ACC112 (cell line): Measurements from ENCODE around the gene LOC128125822.

ENCODE experiments used
- H2AFZ ChIP-seq: fragments of 200-600 bp; sonication (generic); one replicate; pipeline ENCODE4 v1.6.0; 2017; ENCODE audit warnings: antibody characterized with exemption, low read length; ENCODE audit not compliant: unreplicated experiment
- H3K27ac ChIP-seq: fragments of 200-600 bp; sonication (generic); 2 replicates; pipeline ENCODE4 v1.5.1; 2014; ENCODE audit warnings: low read depth, mild to moderate bottlenecking, antibody characterized with exemption, low read length, moderate library complexity
- H3K27me3 ChIP-seq: fragments of 200-600 bp; sonication (generic); 2 replicates; pipeline ENCODE4 v1.6.1; 2014; ENCODE audit warnings: mild to moderate bottlenecking, antibody characterized with exemption, low read length, moderate library complexity, mixed read lengths; ENCODE audit not compliant: insufficient read depth
- H3K36me3 ChIP-seq: fragments of 200-600 bp; sonication (generic); 2 replicates; pipeline ENCODE4 v1.6.1; 2016; ENCODE audit warnings: mild to moderate bottlenecking, antibody characterized with exemption, low read length, moderate library complexity, mixed read lengths; ENCODE audit not compliant: insufficient read depth
- H3K4me1 ChIP-seq: fragments of 200-600 bp; sonication (generic); one replicate; pipeline ENCODE4 v1.6.1; 2016; ENCODE audit warnings: low read length, mixed read lengths; ENCODE audit not compliant: insufficient read depth, unreplicated experiment, control insufficient read depth
- H3K4me3 ChIP-seq: fragments of 200-600 bp; sonication (generic); 2 replicates; pipeline ENCODE4 v1.5.1; 2014; ENCODE audit warnings: mild to moderate bottlenecking, low read depth, low read length
- H3K79me2 ChIP-seq: fragments of 200-600 bp; sonication (generic); one replicate; pipeline ENCODE4 v1.6.0; 2016; ENCODE audit warnings: low read length; ENCODE audit not compliant: control insufficient read depth, unreplicated experiment, insufficient read depth

LOC128125822 gene

GRCh38 chr6:63572747-63573075, 431 bp downstream of the LOC128125822 start:
- Histone ChIP-seq H3K79me2 (peaks cover 51% of the 10 kb centered on the region), H2AFZ (no peak overlapping the region), H3K27me3 (no peaks in the 10 kb centered on the region), H3K4me3 (peak overlapping the region; percentile 81), H3K4me1 (peaks cover 13% of the 10 kb centered on the region), H3K27ac (peak overlapping the region; percentile 99), H3K36me3 (peaks cover 17% of the 10 kb centered on the region)

GRCh38 chr6:63573076-63573898, 1.0 kb downstream of the LOC128125822 start:
- peaks cover 55% of the 10 kb centered on the region for H3K79me2 ChIP-seq
- H3K27me3 ChIP-seq = no peaks in the 10 kb centered on the region
- no peak overlapping the region for H2AFZ ChIP-seq
- H3K36me3 ChIP-seq = peaks cover 21% of the 10 kb centered on the region
- H3K4me1 ChIP-seq = peaks cover 13% of the 10 kb centered on the region
- peak overlapping the region; percentile 99 for H3K27ac ChIP-seq
- peak overlapping the region; percentile 81 for H3K4me3 ChIP-seq

GRCh38 chr6:63573899-63574553, 1.7 kb downstream of the LOC128125822 start:
- peaks cover 56% of the 10 kb centered on the region for H3K79me2 ChIP-seq
- H3K36me3 ChIP-seq = peaks cover 28% of the 10 kb centered on the region
- H3K27ac ChIP-seq = peak overlapping the region; percentile 99
- no peaks in the 10 kb centered on the region for H3K27me3 ChIP-seq
- H3K4me3 ChIP-seq = peak overlapping the region; percentile 81
- no peak overlapping the region for H2AFZ ChIP-seq
- peaks cover 13% of the 10 kb centered on the region for H3K4me1 ChIP-seq

DNA sequence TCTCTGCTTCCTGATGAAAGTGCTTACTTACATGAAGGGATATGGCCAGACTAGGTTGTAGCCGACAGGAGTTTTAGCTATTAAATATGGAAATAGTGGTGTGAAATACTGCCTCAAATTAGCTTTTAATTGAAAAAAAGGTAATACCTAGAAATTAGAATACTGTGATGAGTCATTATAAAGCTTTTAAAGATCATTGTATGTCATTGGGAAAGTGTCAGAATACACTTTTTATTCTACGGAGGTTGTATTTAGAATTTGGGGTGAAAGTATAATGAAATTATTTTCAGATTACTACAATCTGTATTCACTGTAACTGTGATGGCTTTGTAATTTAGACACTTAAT, 2.2 kb downstream of the LOC128125822 start:
- Histone ChIP-seq H3K36me3 (peaks cover 33% of the 10 kb centered on the region), H3K4me1 (peaks cover 13% of the 10 kb centered on the region), H3K79me2 (peaks cover 57% of the 10 kb centered on the region), H3K27me3 (no peaks in the 10 kb centered on the region), H3K27ac (peak overlapping the region; percentile 99), H2AFZ (no peak overlapping the region), H3K4me3 (peak overlapping the region; percentile 81)

GRCh38 chr6:63576147-63576772, 4.0 kb downstream of the LOC128125822 start:
- Histone ChIP-seq H3K27ac (no peak overlapping the region), H3K79me2 (peaks cover 61% of the 10 kb centered on the region), H3K4me3 (peak overlapping the region; percentile 35)

DNA sequence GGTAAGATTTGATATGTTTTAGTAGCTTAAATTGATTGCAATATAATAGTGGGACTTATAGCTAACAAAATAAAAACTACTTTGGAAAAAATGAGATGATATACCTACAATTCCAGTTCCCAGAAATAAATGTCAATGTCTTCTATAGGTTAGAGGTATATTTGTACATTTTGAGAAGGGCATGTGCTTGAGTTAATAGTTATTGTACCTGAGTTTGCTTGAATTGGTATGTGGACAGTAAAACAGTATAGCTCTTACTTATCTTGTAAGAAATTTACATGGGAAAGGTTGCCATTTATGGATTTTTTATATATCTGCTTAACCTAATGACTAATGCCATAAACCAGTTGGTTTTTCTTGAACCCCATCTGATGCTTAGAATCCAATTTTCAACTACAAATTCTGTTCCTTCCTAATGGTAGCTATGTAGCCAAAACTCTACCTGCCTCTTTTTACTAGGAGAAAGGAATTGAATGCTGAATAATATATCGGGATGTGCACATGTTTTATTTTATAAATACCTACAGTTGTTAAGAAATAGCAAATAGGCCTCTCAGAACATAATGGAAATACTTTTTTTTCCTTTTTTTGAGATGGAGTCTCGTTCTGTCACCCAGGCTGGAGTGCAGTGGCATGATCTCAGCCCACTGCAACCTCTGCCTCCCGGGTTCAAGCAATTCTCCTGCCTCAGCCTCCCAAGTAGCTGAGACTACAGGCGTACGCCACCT, 4.9 kb downstream of the LOC128125822 start:
- peaks cover 61% of the 10 kb centered on the region for H3K79me2 ChIP-seq
- H3K36me3 ChIP-seq = peaks cover 58% of the 10 kb centered on the region
- H2AFZ ChIP-seq = no peak overlapping the region
- no peaks in the 10 kb centered on the region for H3K27me3 ChIP-seq
- peaks cover 5% of the 10 kb centered on the region for H3K4me1 ChIP-seq
- no peak overlapping the region for H3K27ac ChIP-seq
- H3K4me3 ChIP-seq = no peak overlapping the region

More at GRCh38 chr6:63576147-63576772, 4.0 kb downstream of the LOC128125822 start:
- peaks cover 49% of the 10 kb centered on the region for H3K36me3 ChIP-seq
- no peaks in the 10 kb centered on the region for H3K27me3 ChIP-seq
- H3K4me1 ChIP-seq = peaks cover 9% of the 10 kb centered on the region
- H2AFZ ChIP-seq = no peak overlapping the region

DNA sequence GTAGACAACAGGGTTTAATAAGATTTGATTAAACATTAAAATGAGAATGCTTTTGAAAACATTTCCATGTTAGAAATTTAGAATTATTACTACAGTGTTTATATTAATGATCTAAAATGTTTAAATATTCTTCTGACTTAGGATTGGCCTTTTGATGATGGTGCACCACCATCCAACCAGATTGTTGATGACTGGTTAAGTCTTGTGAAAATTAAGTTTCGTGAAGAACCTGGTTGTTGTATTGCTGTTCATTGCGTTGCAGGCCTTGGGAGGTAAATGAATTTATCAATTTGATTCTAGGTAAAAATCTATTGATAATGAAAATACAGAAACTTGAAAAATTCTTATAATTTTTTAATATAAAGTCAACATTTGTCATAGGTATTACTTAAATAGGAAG, 6.5 kb downstream of the LOC128125822 start:
- H2AFZ ChIP-seq = no peak overlapping the region
- H3K36me3 ChIP-seq = peaks cover 69% of the 10 kb centered on the region
- no peak overlapping the region for H3K27ac ChIP-seq
- H3K4me3 ChIP-seq = no peak overlapping the region
- H3K4me1 ChIP-seq = peaks cover 5% of the 10 kb centered on the region
- peaks cover 48% of the 10 kb centered on the region for H3K79me2 ChIP-seq
- H3K27me3 ChIP-seq = no peaks in the 10 kb centered on the region

- H3K4me3 ChIP-seq = no peak overlapping the region
- H3K27ac ChIP-seq = no peak overlapping the region
- peaks cover 5% of the 10 kb centered on the region for H3K4me1 ChIP-seq
- H3K36me3 ChIP-seq = peaks cover 67% of the 10 kb centered on the region
- peaks cover 34% of the 10 kb centered on the region for H3K79me2 ChIP-seq
- no peak overlapping the region for H2AFZ ChIP-seq
- H3K27me3 ChIP-seq = no peaks in the 10 kb centered on the region
Measured at GRCh38 chr6:63579937-63580703, 7.8 kb downstream of the LOC128125822 start.

- Histone ChIP-seq H3K36me3 (peaks cover 67% of the 10 kb centered on the region), H3K79me2 (peaks cover 29% of the 10 kb centered on the region), H3K4me1 (peaks cover 5% of the 10 kb centered on the region)
Measured at GRCh38 chr6:63580704-63580961, 8.4 kb downstream of the LOC128125822 start.

DNA sequence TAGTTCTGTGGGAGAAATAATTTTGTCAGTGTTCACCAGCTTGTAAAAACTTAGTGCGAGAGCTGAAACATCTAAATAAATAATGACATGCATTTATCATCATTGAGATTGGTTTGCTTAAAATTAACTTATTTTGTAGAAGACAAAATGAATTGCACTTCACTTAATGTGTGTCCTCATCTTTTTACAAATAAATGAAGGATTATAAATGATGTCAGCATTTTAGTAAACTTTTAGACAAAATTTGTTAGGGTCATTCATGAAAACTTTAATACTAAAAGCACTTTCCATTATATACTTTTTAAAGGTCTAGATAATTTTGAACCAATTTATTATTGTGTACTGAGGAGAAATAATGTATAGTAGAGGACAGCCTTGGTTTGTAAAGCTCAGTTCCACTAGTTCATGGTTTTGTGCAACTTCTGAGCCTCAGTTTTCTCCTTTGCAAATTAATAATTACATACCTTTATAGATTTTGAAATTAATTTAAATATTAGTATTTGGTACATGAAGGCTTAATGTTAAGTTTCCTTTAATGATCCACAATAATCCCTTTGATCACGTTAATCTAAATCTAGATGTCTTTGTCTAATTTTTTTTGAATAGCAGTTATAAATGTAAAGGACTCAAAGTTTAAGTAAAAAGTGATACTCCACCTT, 9.2 kb downstream of the LOC128125822 start:
- Histone ChIP-seq H3K79me2 (peaks cover 21% of the 10 kb centered on the region), H3K27me3 (no peaks in the 10 kb centered on the region), H3K36me3 (peaks cover 62% of the 10 kb centered on the region), H2AFZ (no peak overlapping the region), H3K27ac (no peak overlapping the region), H3K4me3 (no peak overlapping the region), H3K4me1 (peaks cover under 1% of the 10 kb centered on the region)

More at GRCh38 chr6:63580704-63580961, 8.4 kb downstream of the LOC128125822 start:
- Histone ChIP-seq H3K4me3 (no peak overlapping the region), H2AFZ (no peak overlapping the region), H3K27me3 (no peaks in the 10 kb centered on the region), H3K27ac (no peak overlapping the region)
